ENCODE measurements around the gene CEP112.

The CEP112 gene

GRCh38 chr17:65984299-65984698, 207.6 kb downstream of the CEP112 start:
- FAIRE-seq = no peak
- DNase-seq (ENCODE audit: insufficient read length, low spot score) = no peak
- no peak for TF ChIP-seq CTCF (IDR thresholded peaks at IDR 0.05; ENCODE audit: insufficient read depth, missing control alignments)

- DNase-seq (ENCODE audit: insufficient read length, low spot score) = no peak
- FAIRE-seq = no peak
These were observed 213.1 kb downstream of the CEP112 start for GRCh38 chr17:65978871-65979270.

GRCh38 chr17:65977041-65977440, 214.9 kb downstream of the CEP112 start:
- no peak for DNase-seq (ENCODE audit: insufficient read length, low spot score)
- no peak for FAIRE-seq
- no peak for TF ChIP-seq CTCF (IDR thresholded peaks at IDR 0.05; ENCODE audit: insufficient read depth, missing control alignments)

More at GRCh38 chr17:65978871-65979270, 213.1 kb downstream of the CEP112 start:
- TF ChIP-seq CTCF (IDR thresholded peaks at IDR 0.05; ENCODE audit: insufficient read depth, missing control alignments) = no peak

- no peak for TF ChIP-seq CTCF (IDR thresholded peaks at IDR 0.05; ENCODE audit: insufficient read depth, missing control alignments)
- FAIRE-seq (no peak), DNase-seq (ENCODE audit: insufficient read length, low spot score) (no peak)
These were observed 216.1 kb downstream of the CEP112 start for GRCh38 chr17:65975878-65976277.

GRCh38 chr17:65973237-65973636, 218.7 kb downstream of the CEP112 start:
- DNase-seq (ENCODE audit: insufficient read length, low spot score) (no peak), FAIRE-seq (no peak)
- no peak for TF ChIP-seq CTCF (IDR thresholded peaks at IDR 0.05; ENCODE audit: insufficient read depth, missing control alignments)

- FAIRE-seq = no peak
- no peak for TF ChIP-seq CTCF (IDR thresholded peaks at IDR 0.05; ENCODE audit: insufficient read depth, missing control alignments)
These were observed 224.6 kb downstream of the CEP112 start for GRCh38 chr17:65967372-65967771.

GRCh38 chr17:65966072-65966695, 225.7 kb downstream of the CEP112 start:
- no peak for FAIRE-seq
- TF ChIP-seq CTCF (IDR thresholded peaks at IDR 0.05; ENCODE audit: insufficient read depth, missing control alignments) = no peak
- DNase-seq (ENCODE audit: insufficient read length, low spot score) = no peak

More at GRCh38 chr17:65967372-65967771, 224.6 kb downstream of the CEP112 start:
- no peak for DNase-seq (ENCODE audit: insufficient read length, low spot score)
